ENCODE data around the gene TBC1D22A.

Gene TBC1D22A

GRCh38 chr22:46853191-46853590 is 90.7 kb downstream of the TBC1D22A start:
- ChIA-PET CTCF (no interaction called here), POLR2A (no interaction called here)
- no peak overlapping the region for H3K4me3 ChIP-seq (ENCODE audit: low read depth, low read length)
- DNase-seq (ENCODE audit: low read depth, low spot score): no peak
- TF ChIP-seq CTCF (IDR thresholded peaks at IDR 0.05; ENCODE audit: insufficient read depth, low read length, missing control alignments): no peak

GRCh38 chr22:46854125-46854870 is 91.8 kb downstream of the TBC1D22A start:
- ChIA-PET POLR2A (no interaction called here), CTCF (no interaction called here)
- no peak for TF ChIP-seq CTCF (IDR thresholded peaks at IDR 0.05; ENCODE audit: insufficient read depth, low read length, missing control alignments)
- DNase-seq (ENCODE audit: low read depth, low spot score): no peak
- H3K4me3 ChIP-seq (ENCODE audit: low read depth, low read length): no peak overlapping the region

GRCh38 chr22:46855681-46856080 is 93.2 kb downstream of the TBC1D22A start:
- H3K4me3 ChIP-seq (ENCODE audit: low read depth, low read length): no peak overlapping the region
- ChIA-PET CTCF (interaction anchor here (1.1 to 1.8 kb wide), 2 partner anchors 9 to 10 kb away, joined by 3 to 5 read pairs; no protein-coding TSS in a partner anchor), POLR2A (no interaction called here)
- DNase-seq (ENCODE audit: low read depth, low spot score): no peak
- TF ChIP-seq CTCF (IDR thresholded peaks at IDR 0.05; ENCODE audit: insufficient read depth, low read length, missing control alignments): no peak

- no peak overlapping the region for H3K4me3 ChIP-seq (ENCODE audit: low read depth, low read length)
- TF ChIP-seq CTCF (IDR thresholded peaks at IDR 0.05; ENCODE audit: insufficient read depth, low read length, missing control alignments): no peak
- ChIA-PET POLR2A (no interaction called here), CTCF (interaction anchor here (1.0 to 1.8 kb wide), 3 partner anchors 11 to 1635 kb away, joined by 3 to 5 read pairs (median 4); no protein-coding TSS in a partner anchor)
- no peak for DNase-seq (ENCODE audit: low read depth, low spot score)
These were observed 94.2 kb downstream of the TBC1D22A start for GRCh38 chr22:46856661-46857060.

- ChIA-PET POLR2A (no interaction called here), CTCF (interaction anchor here (1.0 to 1.7 kb wide), 2 partner anchors 12 to 1634 kb away, joined by 3 to 4 read pairs; no protein-coding TSS in a partner anchor)
- DNase-seq (ENCODE audit: low read depth, low spot score): no peak
- H3K4me3 ChIP-seq (ENCODE audit: low read depth, low read length): no peak overlapping the region
- no peak for TF ChIP-seq CTCF (IDR thresholded peaks at IDR 0.05; ENCODE audit: insufficient read depth, low read length, missing control alignments)
These were observed 94.9 kb downstream of the TBC1D22A start for GRCh38 chr22:46857142-46857884.

GRCh38 chr22:46857885-46858143 is 95.4 kb downstream of the TBC1D22A start:
- no peak for DNase-seq (ENCODE audit: low read depth, low spot score)
- ChIA-PET POLR2A (no interaction called here), CTCF (interaction anchor here (1.0 to 1.7 kb wide), 2 partner anchors 12 to 1634 kb away, joined by 3 to 4 read pairs; no protein-coding TSS in a partner anchor)
- H3K4me3 ChIP-seq (ENCODE audit: low read depth, low read length): no peak overlapping the region
- no peak for TF ChIP-seq CTCF (IDR thresholded peaks at IDR 0.05; ENCODE audit: insufficient read depth, low read length, missing control alignments)
